Anterior cingulate cortex (tissue), 58 donors: Measurements from ENCODE around the gene RAP1GAP2.
"Not testable (repeated sequence)": the region's sequence is repeated elsewhere in the genome, so short reads cannot be mapped to it uniquely, and the experiment has no call there.

Experiments used
- DNase-seq, 58 donors: peaks; one replicate each; lab custom pipeline; 2025; lab: John Stamatoyannopoulos, UW

Gene RAP1GAP2

GRCh38 chr17:2784864-2785263 is 11.4 kb upstream of the RAP1GAP2 start:
- DNase-seq = no peak

- not testable (repeated sequence) for DNase-seq
Measured at GRCh38 chr17:2785376-2785775, 10.9 kb upstream of the RAP1GAP2 start.

DNA sequence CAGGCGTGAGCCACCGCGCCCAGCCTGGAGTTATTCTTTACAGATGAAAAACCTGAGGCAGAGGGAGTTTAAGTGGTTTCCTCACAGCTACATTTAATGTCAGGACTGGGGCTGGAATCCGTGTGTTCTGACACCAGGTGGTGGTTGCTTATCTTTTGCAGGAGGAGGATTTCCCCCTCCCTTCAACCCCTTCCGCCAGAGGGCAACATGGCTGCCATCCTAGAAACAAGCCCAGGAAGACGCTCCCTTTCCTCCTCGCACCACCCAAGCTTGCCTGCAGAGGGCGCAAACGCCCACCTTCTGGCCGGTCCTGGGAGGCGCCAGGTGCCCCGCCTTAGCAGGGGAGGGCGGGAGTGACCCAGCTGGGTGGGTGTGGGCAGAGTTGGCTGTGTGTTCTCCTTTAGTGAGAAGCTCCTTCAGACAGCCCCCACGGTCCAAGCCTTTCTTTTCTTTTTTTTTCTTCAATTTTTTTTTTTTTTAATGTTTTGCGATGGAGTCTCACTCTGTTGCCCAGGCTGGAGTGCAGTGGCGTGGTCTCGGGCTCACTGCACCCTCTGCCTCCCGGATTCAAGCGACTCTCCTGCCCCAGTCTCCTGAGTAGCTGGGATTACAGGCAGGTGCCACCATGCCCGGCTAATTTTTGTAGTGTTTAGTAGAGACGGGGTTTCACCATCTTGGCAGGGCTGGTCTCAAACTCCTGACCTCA is 9.9 kb upstream of the RAP1GAP2 start:
- peak in 55 of 58 donors; percentile 21 to 88 (median 62) for DNase-seq

- no peak for DNase-seq
Measured at GRCh38 chr17:2789700-2790099, 6.5 kb upstream of the RAP1GAP2 start.

DNA sequence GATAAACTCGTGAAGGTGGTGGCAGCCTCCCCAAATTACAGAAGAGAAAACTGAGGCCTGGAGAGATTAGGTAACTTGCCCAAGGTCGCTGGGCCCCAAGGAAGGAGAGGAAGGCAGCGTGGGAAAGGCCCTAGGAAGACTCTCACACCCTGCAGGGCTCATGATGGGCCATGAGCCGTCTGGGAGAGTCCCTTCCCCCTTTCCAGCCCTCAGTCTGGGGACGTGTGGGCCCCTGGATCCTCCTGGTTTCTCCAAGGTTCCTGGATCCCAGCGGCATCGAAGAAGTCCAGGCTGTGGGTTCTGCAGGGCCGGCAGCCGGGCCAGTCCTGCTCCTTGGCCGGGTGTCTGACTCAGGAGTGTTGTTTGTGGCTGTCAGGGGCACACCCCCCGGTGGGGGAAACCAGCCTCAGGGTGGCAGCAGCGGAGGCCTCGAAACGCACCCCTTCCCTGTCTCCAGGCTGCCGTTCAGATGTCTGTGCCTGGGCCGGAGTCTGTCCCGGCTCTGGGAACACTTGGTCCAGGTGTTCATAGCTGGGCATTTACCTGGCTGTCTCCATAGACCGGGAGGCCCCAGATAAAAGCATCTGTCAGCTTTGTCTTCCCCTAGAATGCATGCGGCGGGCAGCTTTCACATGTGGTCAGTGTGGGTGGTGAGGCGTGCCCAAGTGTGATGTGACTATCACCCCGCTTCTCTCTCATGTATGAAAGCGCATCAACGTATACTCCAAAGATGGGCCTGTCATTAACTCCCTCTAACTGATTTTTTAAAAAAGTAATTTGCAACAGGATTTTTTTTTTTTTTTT is 3.7 kb upstream of the RAP1GAP2 start:
- no peak for DNase-seq

GRCh38 chr17:2794111-2794803 is 2.0 kb upstream of the RAP1GAP2 start:
- no peak for DNase-seq

GRCh38 chr17:2795441-2796163 is 636 bp upstream of the RAP1GAP2 start:
- no peak for DNase-seq

DNA sequence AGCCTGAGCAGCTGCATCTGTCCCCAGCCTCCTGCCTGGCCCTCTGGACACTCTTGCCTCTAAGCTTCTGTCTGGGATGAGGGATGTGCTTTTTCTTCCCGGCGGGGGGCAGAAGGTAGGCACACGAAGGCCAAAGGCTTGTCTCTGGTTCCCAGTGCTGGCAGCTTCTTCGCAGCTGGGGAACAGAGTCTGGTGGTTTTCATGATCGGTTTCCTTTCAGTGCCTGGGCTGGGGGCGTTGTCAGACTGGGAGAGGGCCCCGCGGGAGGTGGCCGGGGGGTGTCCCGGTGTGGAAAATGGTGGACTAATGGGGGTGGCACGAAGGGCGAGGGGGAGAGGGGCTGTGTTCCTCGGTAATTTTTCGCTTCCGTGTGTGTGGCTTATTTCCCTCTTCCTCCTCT is 988 bp downstream of the RAP1GAP2 start:
- no peak for DNase-seq

- DNase-seq = peak in 2 of 58 donors; percentile 17 to 20
Measured at GRCh38 chr17:2797637-2798036, 1.4 kb downstream of the RAP1GAP2 start.

DNA sequence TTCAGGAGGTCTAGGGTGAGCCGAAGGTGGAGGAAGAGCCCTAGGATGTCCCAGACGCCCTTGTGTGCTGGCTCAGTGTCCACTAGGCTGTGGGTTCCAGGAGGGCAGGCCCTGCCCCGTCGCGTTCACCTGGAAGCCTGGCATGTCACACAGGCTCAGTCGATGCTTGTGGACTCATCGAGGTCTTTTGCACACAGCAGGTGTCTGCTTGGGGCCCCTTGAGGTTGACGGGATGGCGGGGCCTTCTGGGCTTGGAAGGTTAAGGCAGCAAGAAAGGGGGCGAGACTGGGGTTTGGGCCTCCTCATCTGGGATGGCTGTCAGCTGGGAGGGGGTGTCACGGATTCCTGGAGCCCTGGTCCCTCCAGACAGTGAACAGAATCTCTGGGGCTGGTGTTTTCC is 1.9 kb downstream of the RAP1GAP2 start:
- no peak for DNase-seq

GRCh38 chr17:2798678-2799077 is 2.4 kb downstream of the RAP1GAP2 start:
- DNase-seq = peak in 1 of 58 donors; percentile 25

- DNase-seq = peak in 10 of 58 donors; percentile 7 to 58 (median 22)
Measured at GRCh38 chr17:2799653-2800052, 3.4 kb downstream of the RAP1GAP2 start.

DNA sequence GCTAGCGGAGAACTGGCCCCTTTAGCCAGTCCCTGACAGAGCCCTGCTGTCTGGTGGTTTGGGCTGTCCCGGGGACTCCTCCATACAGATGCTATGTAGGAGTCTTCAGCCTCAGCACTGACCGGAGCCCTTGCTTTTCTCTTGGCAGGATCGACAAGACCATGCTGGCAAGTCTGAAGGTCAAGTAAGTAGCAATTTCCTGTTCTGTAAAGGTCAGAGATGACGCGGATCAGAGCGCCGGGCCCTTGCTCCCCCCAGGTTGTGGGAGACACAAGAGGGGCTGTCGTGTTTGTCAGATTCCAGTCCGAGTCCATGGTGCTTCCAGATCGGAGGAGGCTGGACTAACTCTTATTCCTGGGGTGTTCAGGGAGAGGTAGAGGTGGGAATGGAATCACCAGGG is 4.1 kb downstream of the RAP1GAP2 start:
- no peak for DNase-seq

GRCh38 chr17:2801841-2802240 is 5.6 kb downstream of the RAP1GAP2 start:
- peak in 20 of 58 donors; percentile 15 to 69 (median 32) for DNase-seq

DNA sequence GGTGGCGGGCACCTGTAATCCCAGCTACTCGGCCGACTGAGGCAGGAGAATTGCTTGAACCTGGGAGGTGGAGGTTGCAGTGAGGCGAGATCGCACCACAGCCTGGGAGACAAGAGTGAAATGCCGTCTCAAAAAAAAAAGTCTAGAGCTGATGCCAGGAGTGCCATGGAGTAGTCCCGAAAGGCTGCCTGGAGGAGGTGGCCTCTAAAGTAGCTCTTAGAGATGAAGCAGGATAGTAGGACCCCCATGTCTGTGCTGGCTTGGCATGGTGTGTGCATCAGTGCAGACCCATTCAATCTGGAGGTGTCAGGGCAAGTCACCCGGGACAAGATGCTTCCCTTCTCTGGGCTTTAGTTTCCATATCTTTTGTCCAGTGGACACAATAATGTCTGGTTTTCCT is 6.3 kb downstream of the RAP1GAP2 start:
- DNase-seq = no peak

DNA sequence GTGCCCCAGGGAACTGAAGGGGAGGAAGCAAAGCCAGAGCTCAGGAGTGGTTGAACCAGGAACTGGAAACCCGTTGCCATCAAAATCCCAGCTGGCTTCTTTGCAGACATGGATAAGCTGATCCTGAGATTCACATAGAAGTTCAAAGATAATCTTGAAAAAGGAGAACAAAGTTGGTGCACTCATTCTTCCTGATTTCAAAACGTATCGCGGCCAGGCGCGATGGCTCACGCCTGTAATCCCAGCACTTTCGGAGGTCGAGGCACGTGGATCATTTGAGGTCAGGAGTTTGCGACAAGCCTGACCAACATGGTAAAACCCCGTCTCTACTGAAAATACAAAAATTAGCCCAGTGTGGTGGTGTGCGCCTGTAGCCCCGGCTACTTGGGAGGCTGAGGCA is 7.1 kb downstream of the RAP1GAP2 start:
- DNase-seq = no peak

DNA sequence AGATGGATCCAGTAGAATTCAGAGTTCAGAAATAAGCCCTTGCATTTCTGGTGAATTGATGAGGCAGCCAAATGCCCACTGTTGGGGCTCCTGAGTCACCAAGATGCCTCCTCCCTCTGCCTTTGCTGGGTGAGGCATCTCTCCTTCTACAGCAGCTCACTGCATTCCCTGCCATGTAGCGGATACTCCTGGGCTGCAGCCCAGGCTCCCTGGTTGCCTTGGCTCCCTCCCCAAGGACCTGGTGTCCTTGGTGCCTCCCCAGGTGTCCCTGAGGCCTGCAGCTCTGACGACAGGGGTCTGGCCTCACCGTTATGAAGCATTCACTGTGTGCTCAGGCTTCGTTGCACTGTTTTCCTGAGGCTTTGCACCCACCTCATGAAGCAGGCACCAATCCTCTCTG is 7.7 kb downstream of the RAP1GAP2 start:
- no peak for DNase-seq

- no peak for DNase-seq
Measured at GRCh38 chr17:2804912-2805311, 8.7 kb downstream of the RAP1GAP2 start.

GRCh38 chr17:2805961-2806360 is 9.7 kb downstream of the RAP1GAP2 start:
- no peak for DNase-seq
